ENCODE results near the gene PTDSS2.

PTDSS2 gene

DNA sequence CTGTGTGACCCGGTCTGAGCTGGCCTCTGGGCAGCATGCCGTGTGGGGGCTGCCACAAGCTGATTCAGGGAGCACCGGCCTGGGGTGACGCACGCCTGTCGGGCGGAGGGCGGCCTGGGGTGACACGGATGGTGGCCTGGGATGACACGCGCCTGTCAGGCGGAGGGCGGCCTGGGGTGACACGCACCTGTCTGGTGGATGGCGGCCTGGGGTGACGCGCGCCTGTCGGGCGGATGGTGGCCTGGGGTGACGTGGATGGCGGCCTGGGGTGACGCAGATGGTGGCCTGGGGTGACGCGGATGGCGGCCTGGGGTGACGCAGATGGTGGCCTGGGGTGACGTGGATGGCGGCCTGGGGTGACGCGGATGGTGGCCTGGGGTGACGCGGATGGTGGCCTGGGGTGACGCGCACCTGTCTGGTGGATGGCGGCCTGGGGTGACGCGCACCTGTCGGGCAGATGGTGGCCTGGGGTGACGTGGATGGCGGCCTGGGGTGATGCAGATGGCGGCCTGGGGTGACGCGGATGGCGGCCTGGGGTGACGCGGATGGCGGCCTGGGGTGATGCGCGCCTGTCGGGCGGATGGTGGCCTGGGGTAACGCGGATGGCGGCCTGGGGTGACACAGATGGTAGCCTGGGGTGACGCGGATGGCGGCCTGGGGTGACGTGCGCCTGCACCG, 21.5 kb downstream of the PTDSS2 start:
- DNase-seq = no peak

DNA sequence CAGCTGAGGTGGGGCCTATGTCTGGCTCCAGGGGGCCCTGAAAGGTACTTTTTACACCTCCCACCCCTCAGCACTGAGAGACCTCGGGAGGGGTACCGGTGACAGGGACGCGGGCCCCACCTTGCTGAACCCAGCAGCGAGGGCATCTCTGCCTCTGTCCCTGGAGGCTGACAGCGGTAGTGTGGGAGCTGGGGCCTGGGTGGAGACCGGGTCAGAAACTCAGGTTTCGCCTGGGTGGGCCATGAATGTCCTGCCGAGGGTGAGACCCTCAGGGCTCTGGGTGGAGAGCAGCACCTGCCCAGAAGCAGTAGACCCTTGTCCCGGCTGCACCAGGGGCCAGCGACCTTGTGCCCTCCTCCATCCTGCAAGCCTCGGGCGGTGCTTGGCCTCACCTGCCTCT, 22.2 kb downstream of the PTDSS2 start:
- DNase-seq = no peak

DNA sequence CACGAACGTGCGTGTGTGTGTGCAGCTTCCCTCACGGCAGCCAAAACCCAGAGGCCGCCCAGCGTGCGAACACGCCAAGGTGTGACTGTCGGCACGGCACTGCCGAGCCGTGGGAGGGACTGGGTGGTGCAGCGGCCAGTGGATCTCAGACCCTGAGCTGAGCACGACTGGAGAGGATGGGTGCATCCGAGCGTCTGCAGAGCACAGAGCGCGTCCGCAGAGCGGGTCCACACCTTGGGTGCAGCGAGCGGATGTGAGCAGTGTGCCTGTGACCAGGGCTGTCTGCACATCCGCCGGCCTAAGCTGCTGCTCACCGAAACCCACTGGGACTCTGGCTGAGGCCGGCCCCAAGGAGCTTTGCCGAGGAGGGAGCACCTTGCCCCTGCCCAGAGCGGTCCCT, 22.7 kb downstream of the PTDSS2 start:
- no peak for DNase-seq

DNA sequence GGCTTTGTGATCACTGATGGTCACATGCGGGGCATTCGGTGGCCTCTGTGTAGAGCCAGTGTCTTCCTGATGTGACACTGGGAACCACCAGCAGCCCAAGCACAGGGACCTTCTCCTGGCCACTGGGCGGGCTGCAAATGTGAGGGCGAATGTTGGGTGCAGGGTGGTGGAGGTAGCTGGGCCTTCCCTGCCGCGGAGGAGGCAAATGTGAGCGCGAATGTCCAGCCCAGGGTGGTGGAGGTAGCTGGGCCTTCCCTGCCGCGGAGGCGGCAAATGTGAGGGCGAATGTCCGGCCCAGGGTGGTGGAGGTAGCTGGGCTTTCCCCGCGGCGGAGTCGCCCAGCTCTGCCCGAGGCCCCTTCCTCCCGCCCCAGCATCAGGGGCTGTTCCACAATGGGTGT, 23.3 kb downstream of the PTDSS2 start:
- no peak for DNase-seq

DNA sequence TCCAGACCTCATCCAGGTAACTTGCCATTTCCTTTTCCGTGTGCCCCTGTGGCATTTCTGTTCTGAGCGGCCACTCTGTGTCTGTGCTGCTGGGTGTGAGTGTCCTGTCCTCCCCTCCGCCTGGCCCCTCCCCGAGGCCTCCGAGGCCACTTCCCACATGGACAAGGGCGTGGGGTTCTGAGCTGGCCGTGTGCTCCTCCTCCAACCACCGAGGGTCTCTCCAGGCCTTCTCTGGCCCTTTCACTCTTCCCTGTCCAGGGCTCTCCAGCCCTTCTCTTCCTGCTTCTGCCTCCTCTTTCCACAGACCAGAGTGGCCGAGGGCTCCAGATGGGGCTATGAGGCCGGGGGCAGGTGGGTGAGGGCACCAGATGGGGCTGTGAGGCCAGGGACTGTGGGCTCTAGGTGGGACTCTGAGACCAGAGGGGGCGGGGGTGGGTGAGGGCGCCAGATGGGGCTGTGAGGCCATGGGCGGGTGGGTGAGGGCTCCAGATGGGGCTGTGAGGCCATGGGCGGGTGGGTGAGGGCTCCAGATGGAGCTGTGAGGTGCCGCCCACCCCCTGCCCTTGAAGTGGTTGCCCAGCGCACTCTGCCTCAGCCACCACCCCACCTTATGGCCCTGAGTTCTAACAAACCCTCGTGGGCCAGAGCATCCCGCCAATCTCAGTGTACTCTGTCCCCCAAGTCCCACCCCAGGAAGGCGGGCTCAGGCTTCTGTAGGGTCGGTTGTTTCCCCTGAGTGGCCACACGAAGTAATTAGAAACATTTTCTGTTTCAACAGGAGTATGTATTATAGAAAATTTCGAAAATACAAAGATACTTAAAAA, 24.1 kb downstream of the PTDSS2 start:
- no peak for DNase-seq

DNA sequence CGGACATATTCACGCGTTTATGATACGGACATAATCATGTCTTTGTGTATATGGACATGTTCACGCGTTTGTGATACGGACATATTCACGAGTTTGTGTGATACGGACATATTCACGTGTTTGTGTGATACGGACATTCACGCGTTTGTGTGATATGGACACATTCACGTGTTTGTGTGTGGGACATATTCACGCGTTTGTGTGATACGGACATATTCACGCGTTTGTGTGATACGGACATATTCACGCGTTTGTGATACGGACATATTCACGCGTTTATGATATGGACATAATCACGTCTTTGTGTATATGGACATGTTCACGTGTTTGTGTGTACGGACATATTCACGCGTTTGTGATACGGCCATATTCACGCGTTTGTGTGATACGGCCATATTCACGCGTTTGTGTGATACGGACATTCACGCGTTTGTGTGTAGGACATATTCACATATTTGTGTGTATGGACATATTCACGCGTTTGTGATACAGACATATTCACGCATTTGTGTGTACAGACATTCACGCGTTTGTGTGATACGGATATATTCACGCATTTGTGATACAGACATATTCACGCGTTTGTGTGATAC, 24.9 kb downstream of the PTDSS2 start:
- no peak for DNase-seq

DNA sequence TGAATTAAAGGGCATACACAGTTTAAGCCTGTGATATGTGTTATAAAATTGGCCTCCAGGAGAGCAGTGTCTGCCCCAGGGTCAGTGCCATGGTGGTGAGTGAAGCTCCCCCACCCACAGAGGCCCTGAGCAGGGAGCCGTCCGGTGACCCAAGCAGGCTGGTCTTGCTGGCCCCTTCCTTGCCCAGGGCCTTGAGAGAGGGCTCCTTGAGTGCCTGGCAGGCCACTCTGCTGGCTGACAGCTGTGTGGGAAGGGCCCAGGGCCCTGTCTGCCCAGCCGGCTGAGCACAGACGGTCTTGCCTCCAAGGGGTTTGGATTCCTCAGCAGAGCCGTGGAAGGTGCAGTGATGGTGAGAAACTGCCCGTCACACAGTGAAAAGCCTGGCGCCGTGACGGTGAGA, 25.9 kb downstream of the PTDSS2 start:
- DNase-seq = no peak

DNA sequence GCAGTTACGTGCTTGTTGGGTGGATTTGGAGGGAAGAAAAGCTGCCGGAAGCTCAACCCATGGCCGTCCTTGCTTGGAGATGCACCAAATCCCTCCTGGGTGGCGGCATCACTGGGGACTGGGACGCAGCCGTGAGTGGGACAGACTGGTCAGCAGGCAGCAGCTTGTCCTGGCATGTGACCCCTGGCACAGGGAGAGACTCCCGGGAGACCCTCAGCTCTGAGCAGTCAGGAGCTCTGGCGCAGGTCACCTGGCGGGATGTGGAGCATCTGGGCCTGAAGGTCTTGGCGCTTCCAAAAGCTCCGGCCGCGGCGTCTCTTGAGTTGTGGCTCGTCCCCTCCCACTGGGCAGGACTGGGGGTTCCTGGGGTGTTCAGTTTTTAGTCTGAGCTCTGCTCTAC, 26.3 kb downstream of the PTDSS2 start:
- no peak for DNase-seq

DNA sequence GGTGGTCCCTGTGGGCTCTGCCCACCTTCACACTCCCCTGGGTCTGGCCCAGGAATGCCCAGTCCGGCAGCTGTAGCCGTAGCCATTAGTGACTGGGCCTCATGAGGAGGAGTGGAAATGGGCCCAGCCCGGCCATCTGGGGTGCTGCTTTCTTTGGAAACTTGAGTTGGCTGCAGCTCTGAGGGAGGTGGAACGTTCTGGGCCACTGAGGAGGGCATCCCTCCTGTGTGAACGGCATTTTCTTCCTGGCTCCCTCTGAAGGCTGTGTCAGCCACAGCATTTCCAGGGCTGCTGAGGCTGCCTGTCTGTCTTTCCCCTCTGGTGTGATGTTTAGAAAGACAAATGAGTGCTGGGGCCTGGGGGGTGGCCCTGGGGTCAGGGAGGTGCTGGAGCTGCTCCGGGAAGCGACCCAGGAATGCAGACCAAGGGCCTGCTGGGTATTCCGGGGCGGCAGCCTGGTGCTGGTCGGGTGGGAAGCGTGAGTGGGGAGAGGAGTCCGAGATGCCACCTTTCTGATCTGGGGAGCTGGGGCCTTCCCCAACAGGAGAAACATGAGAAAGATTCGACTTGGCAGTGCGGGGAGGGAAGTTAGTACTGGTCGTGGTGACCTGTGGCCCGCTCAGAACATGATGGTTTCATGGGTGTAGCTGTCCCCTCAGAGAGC, 27.1 kb downstream of the PTDSS2 start:
- DNase-seq = no peak

DNA sequence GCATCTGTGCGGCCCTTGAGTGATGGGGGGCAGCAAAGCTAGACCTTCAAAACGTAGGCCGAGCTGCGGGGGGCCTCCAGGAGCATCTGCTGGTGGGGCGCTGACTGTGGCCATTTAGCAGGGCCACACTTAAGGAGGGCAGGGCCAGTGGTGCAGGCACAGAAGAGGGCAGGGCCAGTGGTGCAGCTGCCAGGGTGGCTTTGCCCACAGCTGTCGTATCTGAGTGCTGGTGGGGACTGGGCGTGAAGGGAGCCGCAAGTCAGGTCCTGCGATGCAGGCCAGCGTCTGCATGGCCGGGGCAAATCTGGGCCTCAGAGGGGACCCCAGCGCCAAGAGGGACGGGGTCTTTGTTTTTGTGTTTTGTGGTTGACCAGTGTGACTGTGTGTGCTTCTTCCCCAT, 29.2 kb downstream of the PTDSS2 start:
- no peak for DNase-seq

DNA sequence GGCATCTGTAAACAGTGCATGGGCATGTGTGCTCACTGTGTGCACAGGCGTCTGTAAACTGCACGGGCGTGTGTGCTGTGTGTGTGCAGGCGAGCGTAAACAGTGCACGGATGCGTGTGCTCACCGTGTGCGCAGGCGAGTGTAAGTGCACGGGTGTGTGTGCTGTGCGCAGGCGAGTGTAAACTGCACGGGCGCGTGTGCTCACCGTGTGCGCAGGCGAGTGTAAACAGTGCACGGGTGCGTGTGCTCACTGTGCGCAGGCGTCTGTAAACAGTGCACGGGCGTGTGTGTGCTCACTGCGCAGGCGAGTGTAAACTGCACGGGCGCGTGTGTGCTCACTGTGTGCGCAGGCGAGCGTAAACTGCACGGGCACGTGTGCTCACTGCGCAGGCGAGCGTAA, 34.5 kb downstream of the PTDSS2 start:
- DNase-seq = no peak

DNA sequence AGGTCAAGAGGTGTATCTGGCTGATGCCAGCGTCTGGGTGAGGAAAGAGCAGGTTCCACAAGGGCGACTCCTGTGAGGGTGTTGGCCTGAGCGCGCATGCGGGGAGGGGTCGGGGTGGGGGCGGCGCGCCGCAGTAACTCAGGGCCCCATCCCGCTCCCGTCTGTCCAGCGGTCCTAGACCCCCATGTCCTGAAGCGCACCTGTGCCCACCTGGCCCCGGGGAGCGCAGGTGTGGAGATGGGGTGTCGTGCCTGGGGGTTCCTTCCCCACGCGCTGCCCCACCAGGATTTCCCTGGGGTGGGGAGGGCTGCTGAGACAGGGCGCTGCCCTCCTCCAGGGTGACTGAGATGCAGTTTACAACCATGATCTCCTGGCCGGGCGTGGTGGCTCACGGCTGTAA, 36.1 kb downstream of the PTDSS2 start:
- no peak for DNase-seq

DNA sequence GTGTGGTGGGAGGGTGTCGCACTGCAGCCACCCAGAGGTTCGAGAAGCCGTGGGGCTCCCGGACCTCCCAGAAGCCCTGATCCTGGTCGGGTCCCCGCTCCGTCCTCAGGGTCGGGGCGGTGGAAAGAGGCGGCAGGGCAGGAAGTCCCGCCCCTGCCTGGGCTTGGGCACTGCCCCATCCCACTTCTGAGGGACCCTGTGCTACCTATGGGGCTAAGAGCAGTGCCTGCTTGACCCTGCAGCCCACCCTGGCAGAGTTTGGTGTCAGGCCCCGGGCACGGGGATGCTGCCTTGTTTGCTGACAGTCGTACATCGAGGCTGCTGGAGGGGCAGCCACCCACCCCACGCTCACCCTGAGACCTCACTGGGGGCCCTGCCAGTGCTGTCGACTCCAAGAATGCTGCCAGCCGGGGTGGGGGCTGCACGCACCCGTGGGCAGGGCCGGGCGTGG, 37.5 kb downstream of the PTDSS2 start:
- DNase-seq = no peak

DNA sequence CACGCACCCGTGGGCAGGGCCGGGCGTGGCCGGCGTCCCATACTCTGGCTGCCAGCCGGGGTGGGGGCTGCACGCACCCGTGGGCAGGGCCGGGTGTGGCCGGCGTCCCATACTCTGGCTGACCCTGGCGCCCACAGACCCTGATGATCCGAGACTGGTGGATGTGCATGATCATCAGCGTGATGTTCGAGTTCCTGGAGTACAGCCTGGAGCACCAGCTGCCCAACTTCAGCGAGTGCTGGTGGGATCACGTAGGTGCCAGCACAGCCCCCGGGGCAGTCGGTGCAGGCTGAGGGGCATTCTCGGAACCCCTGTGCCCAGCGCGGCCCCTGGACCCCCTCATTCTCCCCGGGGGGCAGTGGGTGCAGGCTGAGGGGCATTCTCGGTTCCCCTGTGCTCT, 38.0 kb downstream of the PTDSS2 start:
- no peak for DNase-seq

DNA sequence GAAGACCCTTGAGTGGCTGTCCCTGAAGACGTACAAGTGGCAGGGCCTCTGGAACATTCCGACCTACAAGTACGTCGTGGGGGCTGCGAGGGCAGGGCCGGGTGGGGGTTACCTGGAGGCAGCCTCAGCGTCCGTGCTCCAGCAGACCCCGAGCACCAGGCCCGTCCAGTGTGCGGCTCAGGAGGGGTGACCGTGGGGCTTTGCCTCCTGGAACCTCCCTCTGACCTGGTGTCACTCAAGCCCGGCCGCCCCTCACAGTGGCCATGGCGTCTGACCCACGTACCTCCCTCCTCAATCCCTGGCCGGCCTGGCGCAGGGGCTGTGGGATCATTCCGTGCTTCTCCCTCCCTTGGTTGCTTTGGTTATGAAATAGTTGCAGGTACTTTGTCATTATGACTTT, 38.5 kb downstream of the PTDSS2 start:
- no peak for DNase-seq

DNA sequence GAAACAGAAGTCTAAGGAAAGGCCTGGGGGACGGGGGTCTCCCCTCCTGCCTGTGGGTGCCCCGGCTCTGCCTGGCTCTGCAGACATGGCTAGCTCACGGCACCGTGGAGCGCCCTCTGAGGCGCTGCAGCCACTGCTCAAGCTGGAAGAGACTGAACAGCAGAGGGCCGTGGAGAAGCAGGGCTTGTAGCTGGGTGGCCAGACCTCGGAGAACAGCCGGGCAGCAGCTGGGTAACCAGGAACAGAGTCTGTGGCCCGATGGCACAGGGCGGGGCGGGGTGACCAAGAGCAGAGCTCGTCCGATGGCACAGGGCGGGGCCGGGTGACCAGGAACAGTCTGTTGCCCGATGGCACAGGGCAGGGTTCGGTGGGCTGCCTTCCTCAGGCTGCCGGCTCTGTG, 38.9 kb downstream of the PTDSS2 start:
- DNase-seq = no peak

DNA sequence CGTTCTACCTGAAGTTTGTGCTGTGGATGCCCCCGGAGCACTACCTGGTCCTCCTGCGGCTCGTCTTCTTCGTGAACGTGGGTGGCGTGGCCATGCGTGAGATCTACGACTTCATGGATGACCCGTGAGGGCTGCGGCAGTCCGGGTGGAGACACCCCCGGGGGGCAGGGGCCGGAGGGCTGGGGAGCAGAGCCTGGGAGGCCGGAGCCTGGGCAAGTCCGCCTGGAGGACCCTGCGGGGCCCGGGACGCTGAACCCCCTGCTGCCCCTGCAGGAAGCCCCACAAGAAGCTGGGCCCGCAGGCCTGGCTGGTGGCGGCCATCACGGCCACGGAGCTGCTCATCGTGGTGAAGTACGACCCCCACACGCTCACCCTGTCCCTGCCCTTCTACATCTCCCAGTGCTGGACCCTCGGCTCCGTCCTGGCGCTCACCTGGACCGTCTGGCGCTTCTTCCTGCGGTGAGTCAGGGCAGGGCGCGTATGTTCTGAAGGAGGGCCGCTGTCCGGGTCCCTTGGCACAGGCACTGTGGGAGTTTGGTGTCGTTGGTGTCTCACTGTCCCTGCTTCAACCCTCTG, 39.6 kb downstream of the PTDSS2 start:
- no peak for DNase-seq

DNA sequence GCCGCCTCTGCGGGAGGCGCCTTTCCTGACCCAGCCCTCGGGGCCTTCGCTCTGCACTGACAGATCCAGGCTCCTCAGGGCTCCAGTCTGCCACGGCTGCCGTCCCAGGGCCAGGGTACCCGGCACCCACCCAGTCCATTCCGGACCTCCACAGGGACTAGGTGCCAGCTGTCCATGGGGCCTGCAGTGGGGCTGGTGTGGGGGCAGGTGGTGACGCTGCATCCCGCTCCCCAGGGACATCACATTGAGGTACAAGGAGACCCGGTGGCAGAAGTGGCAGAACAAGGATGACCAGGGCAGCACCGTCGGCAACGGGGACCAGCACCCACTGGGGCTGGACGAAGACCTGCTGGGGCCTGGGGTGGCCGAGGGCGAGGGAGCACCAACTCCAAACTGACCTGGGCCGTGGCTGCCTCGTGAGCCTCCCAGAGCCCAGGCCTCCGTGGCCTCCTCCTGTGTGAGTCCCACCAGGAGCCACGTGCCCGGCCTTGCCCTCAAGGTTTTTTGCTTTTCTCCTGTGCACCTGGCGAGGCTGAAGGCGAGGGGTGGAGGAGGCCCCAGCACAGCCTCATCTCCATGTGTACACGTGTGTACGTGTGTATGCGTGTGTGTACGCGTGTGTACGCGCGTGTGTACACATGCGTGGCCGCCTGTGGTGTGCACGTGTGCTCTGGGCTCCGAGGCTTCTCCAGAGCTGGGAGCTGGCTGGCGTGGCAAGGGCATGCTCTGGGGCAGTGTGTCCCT, 40.3 kb downstream of the PTDSS2 start:
- DNase-seq = no peak

DNA sequence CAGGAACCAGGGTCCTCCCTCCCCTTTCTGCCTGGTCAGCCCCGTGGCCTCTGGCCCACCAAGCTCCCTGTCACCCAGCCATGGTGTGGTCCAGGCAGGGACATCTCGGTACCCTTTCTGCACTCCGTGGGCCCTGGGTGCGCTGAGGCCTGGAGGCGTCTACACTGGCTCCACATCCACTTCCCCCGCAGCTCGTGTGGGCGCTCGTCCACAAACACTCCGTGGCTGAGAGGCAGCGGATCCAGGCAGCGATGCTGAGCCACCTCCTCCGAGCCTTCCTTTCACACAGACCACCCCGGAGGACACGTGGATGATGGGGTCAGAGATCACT, 40.8 kb downstream of the PTDSS2 start:
- DNase-seq = no peak

DNA sequence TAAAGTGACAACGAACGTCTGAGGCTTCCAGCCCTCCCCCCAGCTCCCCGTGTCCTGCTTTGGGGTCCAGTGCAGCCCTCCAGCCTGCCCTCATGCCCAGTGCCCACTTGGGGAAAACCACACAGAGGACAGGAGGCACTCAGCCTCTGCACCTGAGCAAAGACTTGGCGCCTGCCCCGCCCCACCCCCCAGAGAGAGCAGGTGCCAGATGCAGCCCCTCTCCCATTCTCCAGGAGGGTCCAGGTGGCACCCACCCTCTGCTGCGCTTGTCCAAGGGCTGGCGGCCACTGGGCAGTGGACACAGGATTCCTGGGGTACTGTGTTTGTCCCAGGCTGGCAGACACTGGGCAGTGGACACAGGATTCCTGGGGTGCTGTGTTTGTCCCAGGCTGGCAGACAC, 41.3 kb downstream of the PTDSS2 start:
- no peak for DNase-seq

DNA sequence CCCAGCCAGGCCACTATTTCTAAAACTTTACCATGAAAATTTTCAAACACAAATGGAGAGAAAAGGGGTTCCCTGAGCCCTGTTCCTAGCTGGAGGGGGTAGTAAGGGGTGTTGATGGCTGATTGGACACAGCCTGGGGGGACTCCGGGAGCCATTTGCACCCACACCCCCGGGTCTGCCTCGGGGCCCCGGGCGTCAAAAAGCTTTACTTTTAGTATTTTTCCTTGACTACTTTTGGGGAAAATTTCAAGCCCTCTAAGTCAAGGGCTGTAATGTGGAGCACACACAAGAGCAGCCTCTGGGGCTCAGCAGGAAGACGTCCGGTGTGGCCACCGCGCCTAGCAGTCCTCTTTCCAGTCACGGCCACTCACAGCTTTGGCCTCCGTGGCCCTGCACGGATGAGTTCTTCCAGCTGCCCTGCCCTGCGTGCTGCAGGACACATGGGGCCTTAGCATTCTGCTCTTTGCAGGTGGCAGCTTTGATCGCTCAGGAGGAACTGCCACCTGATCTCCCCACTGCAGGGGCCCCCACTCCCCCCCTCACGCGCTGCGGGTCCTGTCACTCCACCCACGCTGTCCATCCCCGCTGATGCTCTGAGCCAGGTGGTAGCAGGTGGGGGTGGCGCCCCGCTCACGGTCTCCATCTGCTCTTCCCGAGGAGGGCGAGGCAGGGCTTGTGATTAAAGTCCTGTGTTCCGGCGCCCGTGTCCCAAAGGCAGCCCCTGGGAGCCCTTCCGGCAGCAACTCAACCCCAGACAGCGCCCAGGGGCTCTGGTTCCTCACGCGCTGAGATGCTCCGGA, 42.5 kb downstream of the PTDSS2 start:
- no peak for DNase-seq
